ENCODE results near the gene MBNL1.

MBNL1 gene

GRCh38 chr3:152452318-152452717 is 183.6 kb downstream of the MBNL1 start:
- no peaks in the 10 kb centered on the region for H3K4me1 ChIP-seq (ENCODE audit: control insufficient read depth, insufficient read depth, low read length)
- H3K9ac ChIP-seq (ENCODE audit: low read depth, low read length) = no peak overlapping the region
- no peaks in the 10 kb centered on the region for H3K9me3 ChIP-seq (ENCODE audit: control insufficient read depth, insufficient read depth, low read length)
- peaks cover 6% of the 10 kb centered on the region; the same call in 1 of the 2 replicates for H3K36me3 ChIP-seq (ENCODE audit: control insufficient read depth, insufficient read depth, low read length)
- no peaks in the 10 kb centered on the region for H3K27me3 ChIP-seq (ENCODE audit: control insufficient read depth, insufficient read depth, low read length)
- no peak overlapping the region for H3K27ac ChIP-seq (ENCODE audit: low read depth, low read length)
- H3K4me3 ChIP-seq (ENCODE audit: low read depth, low read length) = no peak overlapping the region

DNA sequence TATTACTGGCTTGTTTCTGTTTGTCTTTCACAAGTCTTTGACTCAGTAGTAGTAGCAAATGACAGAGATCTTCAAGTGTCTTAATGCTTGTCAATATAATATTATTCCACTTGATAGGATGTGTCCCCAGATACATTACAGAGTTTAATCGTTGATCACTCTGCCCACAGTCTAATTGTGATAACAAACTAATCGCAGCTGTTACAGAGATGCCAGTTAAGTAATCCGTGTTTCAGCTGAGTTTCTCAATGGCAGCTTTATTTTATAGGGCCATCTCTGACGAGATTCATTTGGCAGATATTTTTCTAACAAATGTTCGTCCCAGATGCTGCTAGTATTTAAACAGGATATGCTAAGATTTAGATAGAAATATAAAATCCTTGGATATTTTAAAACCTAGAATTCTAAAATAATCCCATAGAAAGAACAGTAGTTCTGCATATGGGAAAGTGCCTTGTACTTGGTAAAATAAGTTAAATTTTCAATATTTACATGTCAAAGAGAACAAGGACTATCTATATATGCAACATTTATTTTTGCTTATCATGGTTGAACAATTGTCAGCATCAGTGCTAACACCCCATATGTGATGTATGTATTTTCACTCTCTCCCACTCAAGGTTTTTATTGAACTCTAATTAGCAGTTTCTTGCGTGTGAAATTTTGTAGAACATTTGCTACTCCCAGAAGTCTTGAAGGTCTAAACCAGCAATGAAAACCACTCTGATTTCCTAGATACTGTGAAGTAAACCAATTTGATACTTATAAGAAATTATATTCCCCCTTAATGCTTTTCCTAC is 185.5 kb downstream of the MBNL1 start:
- Histone ChIP-seq H3K4me1 (ENCODE audit: control insufficient read depth, insufficient read depth, low read length) (no peaks in the 10 kb centered on the region), H3K4me3 (ENCODE audit: low read depth, low read length) (no peak overlapping the region), H3K36me3 (ENCODE audit: control insufficient read depth, insufficient read depth, low read length) (0 out of 2 replicates have a peak, but pooled peaks cover 3% of the 10 kb centered on the region), H3K27me3 (ENCODE audit: control insufficient read depth, insufficient read depth, low read length) (no peaks in the 10 kb centered on the region), H3K9me3 (ENCODE audit: control insufficient read depth, insufficient read depth, low read length) (no peaks in the 10 kb centered on the region), H3K27ac (ENCODE audit: low read depth, low read length) (no peak overlapping the region), H3K9ac (ENCODE audit: low read depth, low read length) (no peak overlapping the region)

- Histone ChIP-seq H3K4me3 (ENCODE audit: low read depth, low read length) (no peak overlapping the region), H3K9ac (ENCODE audit: low read depth, low read length) (no peak overlapping the region), H3K27ac (ENCODE audit: low read depth, low read length) (no peak overlapping the region), H3K27me3 (ENCODE audit: control insufficient read depth, insufficient read depth, low read length) (no peaks in the 10 kb centered on the region), H3K36me3 (ENCODE audit: control insufficient read depth, insufficient read depth, low read length) (0 out of 2 replicates have a peak, but pooled peaks cover 3% of the 10 kb centered on the region), H3K4me1 (ENCODE audit: control insufficient read depth, insufficient read depth, low read length) (peaks cover 5% of the 10 kb centered on the region; the same call in 1 of the 2 replicates), H3K9me3 (ENCODE audit: control insufficient read depth, insufficient read depth, low read length) (no peaks in the 10 kb centered on the region)
Measured at GRCh38 chr3:152455989-152456388, 187.3 kb downstream of the MBNL1 start.

DNA sequence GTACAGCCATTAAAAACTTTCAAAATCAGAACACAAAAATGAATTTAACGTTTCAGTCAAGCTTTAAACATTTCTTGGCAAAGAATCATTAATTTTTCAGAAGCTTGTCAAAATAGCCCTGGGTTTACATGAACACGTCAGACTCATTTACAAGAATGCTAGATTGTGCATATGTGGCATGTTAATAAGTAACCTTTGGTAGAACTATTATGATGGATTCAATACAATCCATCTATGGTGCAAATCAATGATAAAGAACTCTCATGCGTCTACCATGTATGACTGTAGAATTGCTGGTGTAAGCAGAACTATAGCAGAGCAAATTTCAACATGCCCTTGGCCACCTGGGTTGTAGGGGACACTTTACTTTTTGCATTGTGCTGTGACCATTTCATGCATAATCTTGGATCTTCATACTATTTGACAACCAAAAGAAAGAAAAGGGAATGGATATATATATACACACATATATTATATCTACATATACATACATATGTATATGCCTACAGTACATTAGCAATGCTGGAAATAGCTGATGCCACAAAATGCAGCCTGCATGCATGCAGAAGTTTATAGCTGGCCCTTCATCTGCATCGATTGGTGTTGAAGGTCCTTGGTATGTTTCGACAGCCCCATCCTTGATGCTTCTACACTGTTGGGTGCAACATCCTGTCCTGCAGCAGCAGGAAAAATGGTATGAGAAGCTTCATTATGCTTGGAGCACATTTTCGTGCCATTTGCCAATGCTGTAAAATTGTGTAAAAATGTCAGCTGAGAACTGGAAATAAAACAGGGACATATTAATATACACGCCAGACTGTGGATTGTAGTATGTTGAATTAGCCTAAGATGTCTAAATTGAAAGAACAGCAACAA is 189.0 kb downstream of the MBNL1 start:
- Histone ChIP-seq H3K36me3 (ENCODE audit: control insufficient read depth, insufficient read depth, low read length) (peaks cover 9% of the 10 kb centered on the region), H3K9ac (ENCODE audit: low read depth, low read length) (no peak overlapping the region), H3K27ac (ENCODE audit: low read depth, low read length) (no peak overlapping the region), H3K27me3 (ENCODE audit: control insufficient read depth, insufficient read depth, low read length) (no peaks in the 10 kb centered on the region), H3K9me3 (ENCODE audit: control insufficient read depth, insufficient read depth, low read length) (no peaks in the 10 kb centered on the region), H3K4me1 (ENCODE audit: control insufficient read depth, insufficient read depth, low read length) (peaks cover 8% of the 10 kb centered on the region; the same call in 1 of the 2 replicates), H3K4me3 (ENCODE audit: low read depth, low read length) (no peak overlapping the region)

GRCh38 chr3:152458376-152459117 is 189.8 kb downstream of the MBNL1 start:
- peaks cover 9% of the 10 kb centered on the region for H3K36me3 ChIP-seq (ENCODE audit: control insufficient read depth, insufficient read depth, low read length)
- no peak overlapping the region for H3K27ac ChIP-seq (ENCODE audit: low read depth, low read length)

GRCh38 chr3:152459118-152459515 is 190.4 kb downstream of the MBNL1 start:
- Histone ChIP-seq H3K27ac (ENCODE audit: low read depth, low read length) (no peak overlapping the region), H3K9me3 (ENCODE audit: control insufficient read depth, insufficient read depth, low read length) (no peaks in the 10 kb centered on the region), H3K4me1 (ENCODE audit: control insufficient read depth, insufficient read depth, low read length) (peaks cover 8% of the 10 kb centered on the region; the same call in 1 of the 2 replicates), H3K4me3 (ENCODE audit: low read depth, low read length) (no peak overlapping the region), H3K36me3 (ENCODE audit: control insufficient read depth, insufficient read depth, low read length) (peaks cover 9% of the 10 kb centered on the region), H3K9ac (ENCODE audit: low read depth, low read length) (no peak overlapping the region), H3K27me3 (ENCODE audit: control insufficient read depth, insufficient read depth, low read length) (no peaks in the 10 kb centered on the region)

More at GRCh38 chr3:152458376-152459117, 189.8 kb downstream of the MBNL1 start:
- H3K4me3 ChIP-seq (ENCODE audit: low read depth, low read length) = no peak overlapping the region
- H3K9ac ChIP-seq (ENCODE audit: low read depth, low read length) = no peak overlapping the region
- H3K27me3 ChIP-seq (ENCODE audit: control insufficient read depth, insufficient read depth, low read length) = no peaks in the 10 kb centered on the region
- H3K4me1 ChIP-seq (ENCODE audit: control insufficient read depth, insufficient read depth, low read length) = peaks cover 8% of the 10 kb centered on the region; the same call in 1 of the 2 replicates
- no peaks in the 10 kb centered on the region for H3K9me3 ChIP-seq (ENCODE audit: control insufficient read depth, insufficient read depth, low read length)

DNA sequence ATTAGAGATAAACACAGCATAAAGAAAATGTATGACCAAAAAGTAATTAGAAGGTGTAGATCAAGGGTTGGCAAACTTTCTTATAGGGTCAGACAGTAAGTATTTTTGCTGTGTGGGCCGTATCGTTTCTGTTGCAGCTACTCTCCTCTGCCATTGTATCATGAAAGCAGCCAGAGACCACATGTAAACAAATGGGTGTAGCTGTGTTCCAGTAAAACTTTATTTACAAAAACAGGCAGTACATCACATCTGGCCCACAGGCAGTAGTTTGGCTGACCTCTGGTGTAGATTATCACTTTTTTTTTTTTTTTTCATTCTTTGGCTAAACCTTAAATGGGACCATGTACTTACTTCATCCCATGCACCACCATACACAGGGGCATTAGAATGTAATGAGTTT is 190.8 kb downstream of the MBNL1 start:
- Histone ChIP-seq H3K27me3 (ENCODE audit: control insufficient read depth, insufficient read depth, low read length) (no peaks in the 10 kb centered on the region), H3K9me3 (ENCODE audit: control insufficient read depth, insufficient read depth, low read length) (no peaks in the 10 kb centered on the region), H3K27ac (ENCODE audit: low read depth, low read length) (no peak overlapping the region), H3K9ac (ENCODE audit: low read depth, low read length) (no peak overlapping the region), H3K36me3 (ENCODE audit: control insufficient read depth, insufficient read depth, low read length) (peaks cover 9% of the 10 kb centered on the region), H3K4me1 (ENCODE audit: control insufficient read depth, insufficient read depth, low read length) (peaks cover 8% of the 10 kb centered on the region; the same call in 1 of the 2 replicates), H3K4me3 (ENCODE audit: low read depth, low read length) (no peak overlapping the region)

DNA sequence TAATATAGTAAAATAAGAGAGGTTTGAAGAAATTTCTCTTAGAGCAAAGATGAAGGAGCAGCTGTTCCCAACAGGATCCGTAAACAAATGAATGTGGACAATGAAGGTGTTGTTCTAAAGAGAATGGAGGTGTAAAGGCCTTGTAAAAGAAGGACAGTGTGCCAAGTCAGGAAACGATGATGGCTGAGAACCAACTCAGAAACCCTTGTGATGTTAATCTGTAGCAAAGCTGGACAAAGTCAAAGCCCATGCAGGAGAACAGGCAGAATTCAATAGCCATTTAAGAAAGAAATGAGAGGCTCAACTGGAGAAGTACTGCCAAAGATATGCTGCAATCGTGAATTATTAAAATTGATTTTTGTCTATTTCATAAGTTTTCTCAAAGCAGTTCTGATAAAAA is 192.2 kb downstream of the MBNL1 start:
- H3K27me3 ChIP-seq (ENCODE audit: control insufficient read depth, insufficient read depth, low read length) = no peaks in the 10 kb centered on the region
- peak overlapping the region; percentile 50 for H3K27ac ChIP-seq (ENCODE audit: low read depth, low read length)
- peaks cover 8% of the 10 kb centered on the region; the same call in 1 of the 2 replicates for H3K4me1 ChIP-seq (ENCODE audit: control insufficient read depth, insufficient read depth, low read length)
- H3K4me3 ChIP-seq (ENCODE audit: low read depth, low read length) = no peak overlapping the region
- H3K36me3 ChIP-seq (ENCODE audit: control insufficient read depth, insufficient read depth, low read length) = peaks cover 9% of the 10 kb centered on the region
- no peaks in the 10 kb centered on the region for H3K9me3 ChIP-seq (ENCODE audit: control insufficient read depth, insufficient read depth, low read length)
- H3K9ac ChIP-seq (ENCODE audit: low read depth, low read length) = no peak overlapping the region

DNA sequence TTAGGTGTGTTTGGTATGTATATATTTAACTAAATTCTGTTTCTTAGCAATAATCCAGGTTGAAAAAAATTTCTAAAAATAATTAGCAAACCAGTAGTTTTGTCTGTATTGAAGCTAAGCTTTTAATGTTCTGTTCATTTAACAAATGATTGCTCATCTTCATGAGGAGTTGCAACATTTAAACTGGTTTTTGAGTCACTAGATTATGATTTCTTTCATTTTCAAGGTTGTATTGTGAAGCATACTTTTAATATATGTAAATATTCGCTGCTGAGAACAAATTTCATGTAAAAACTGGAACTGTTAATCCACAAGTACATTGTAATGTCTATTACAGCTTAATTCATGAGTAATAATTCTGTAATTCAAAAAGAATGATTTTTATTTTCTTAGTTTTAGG is 192.7 kb downstream of the MBNL1 start:
- Histone ChIP-seq H3K36me3 (ENCODE audit: control insufficient read depth, insufficient read depth, low read length) (peaks cover 9% of the 10 kb centered on the region), H3K4me1 (ENCODE audit: control insufficient read depth, insufficient read depth, low read length) (peaks cover 8% of the 10 kb centered on the region; the same call in 1 of the 2 replicates), H3K27me3 (ENCODE audit: control insufficient read depth, insufficient read depth, low read length) (no peaks in the 10 kb centered on the region), H3K9me3 (ENCODE audit: control insufficient read depth, insufficient read depth, low read length) (no peaks in the 10 kb centered on the region), H3K4me3 (ENCODE audit: low read depth, low read length) (no peak overlapping the region), H3K9ac (ENCODE audit: low read depth, low read length) (no peak overlapping the region), H3K27ac (ENCODE audit: low read depth, low read length) (no peak overlapping the region)

- peaks cover 7% of the 10 kb centered on the region for H3K4me1 ChIP-seq (ENCODE audit: control insufficient read depth, insufficient read depth, low read length)
- H3K27ac ChIP-seq (ENCODE audit: low read depth, low read length) = no peak overlapping the region
- H3K36me3 ChIP-seq (ENCODE audit: control insufficient read depth, insufficient read depth, low read length) = peaks cover 9% of the 10 kb centered on the region
Measured at GRCh38 chr3:152466784-152467183, 198.1 kb downstream of the MBNL1 start.

More at GRCh38 chr3:152466784-152467183, 198.1 kb downstream of the MBNL1 start:
- Histone ChIP-seq H3K27me3 (ENCODE audit: control insufficient read depth, insufficient read depth, low read length) (no peaks in the 10 kb centered on the region), H3K4me3 (ENCODE audit: low read depth, low read length) (no peak overlapping the region), H3K9ac (ENCODE audit: low read depth, low read length) (no peak overlapping the region), H3K9me3 (ENCODE audit: control insufficient read depth, insufficient read depth, low read length) (no peaks in the 10 kb centered on the region)
